Breast epithelium (tissue), 4 donors: Measurements from ENCODE around the gene MGAM2. TPM values are rescaled to one million over a fixed set of nuclear protein-coding genes. Genes with fewer than 3 reads are reported as not detected.

ENCODE experiments used
- DNase-seq, 2 donors: peaks; one replicate each; pipeline ENCODE4 v3.0.0-alpha.2; 2019; ENCODE audit warnings: low spot score in 2 of 2
- H3K27ac ChIP-seq, 2 donors: fragments of 200-600 bp; sonication (generic) in 1 of 2; one replicate each; pipeline ENCODE4 v1.5.1; 2016 to 2019; ENCODE audit warnings: mild to moderate bottlenecking in 1 of 2
- H3K27me3 ChIP-seq, 2 donors: fragments of 200-600 bp; sonication (generic) in 1 of 2; one replicate each; pipeline versions ENCODE4 v1.5.1 to v1.6.0; 2017 to 2019; ENCODE audit warnings: control low read depth in 1 of 2, mild to moderate bottlenecking in 1 of 2
- H3K36me3 ChIP-seq: fragments of 200-600 bp; one replicate; pipeline ENCODE4 v1.5.1; 2019
- H3K4me1 ChIP-seq, 2 donors: fragments of 200-600 bp; sonication (generic); one replicate each; pipeline ENCODE4 v1.5.1; 2016 to 2019; ENCODE audit warnings: control low read depth in 1 of 2
- H3K4me3 ChIP-seq, 3 donors: fragments of 200-600 bp; sonication (generic); 1 replicate in 2 of 3; 2 replicates in 1 of 3; pipeline ENCODE4 v1.5.1; 2016 to 2019; ENCODE audit warnings: mild to moderate bottlenecking in 3 of 3, moderate library complexity in 2 of 3
- H3K9me3 ChIP-seq, 2 donors: fragments of 200-600 bp; sonication (generic) in 1 of 2; one replicate each; pipeline ENCODE4 v1.5.1; 2016 to 2019; ENCODE audit warnings: control low read depth in 1 of 2
- POLR2A ChIP-seq: fragments of 450-650 bp; IDR thresholded peaks from one replicate; pipeline ENCODE4 v1.6.1; 2016; ENCODE audit warnings: antibody characterized with exemption, mild to moderate bottlenecking, moderate library complexity
- POLR2AphosphoS5 ChIP-seq, 3 donors: sonication (generic); formaldehyde crosslinking; IDR thresholded peaks; one replicate each; pipeline ENCODE4 v1.6.1; 2017; ENCODE audit warnings: antibody characterized with exemption in 3 of 3
- intact Hi-C: fragments of 100-400 bp; cut with DNase I; formaldehyde crosslinking; loops from one replicate; pipeline ENCODE4 v1.15.1; 2023; ENCODE audit warnings: low total_unique reads
- total RNA-seq, 3 donors: library from RNA; depleted of rRNA; stranded (reverse); fragments of >200 nt; gene quantifications; one replicate each; pipeline ENCODE4 v1.1.0, GENCODE V29; 2016
- TF ChIP-seq, protein P1 (sequence below), 3 donors: fragments of 450-650 bp; IDR thresholded peaks; one replicate each; pipeline ENCODE4 v1.5.1; 2016 to 2017; ENCODE audit warnings: antibody characterized with exemption in 3 of 3, mild to moderate bottlenecking in 3 of 3, moderate library complexity in 3 of 3

The MGAM2 gene
- total RNA-seq, 3 donors from 2014 or later = under 0.01 to 2.9 (median 2.3) TPM

GRCh38 chr7:142110098-142110497 lies 1.4 kb upstream of the MGAM2 start:
- Histone ChIP-seq H3K36me3 (no peaks in the 10 kb centered on the region), H3K27me3 (no peaks in the 10 kb centered on the region), H3K4me1 (no peaks in the 10 kb centered on the region), H3K4me3 (no peak overlapping the region), H3K9me3 (no peaks in the 10 kb centered on the region), H3K27ac (no peak overlapping the region)
- DNase-seq = no peak
- TF ChIP-seq, protein P1, sequence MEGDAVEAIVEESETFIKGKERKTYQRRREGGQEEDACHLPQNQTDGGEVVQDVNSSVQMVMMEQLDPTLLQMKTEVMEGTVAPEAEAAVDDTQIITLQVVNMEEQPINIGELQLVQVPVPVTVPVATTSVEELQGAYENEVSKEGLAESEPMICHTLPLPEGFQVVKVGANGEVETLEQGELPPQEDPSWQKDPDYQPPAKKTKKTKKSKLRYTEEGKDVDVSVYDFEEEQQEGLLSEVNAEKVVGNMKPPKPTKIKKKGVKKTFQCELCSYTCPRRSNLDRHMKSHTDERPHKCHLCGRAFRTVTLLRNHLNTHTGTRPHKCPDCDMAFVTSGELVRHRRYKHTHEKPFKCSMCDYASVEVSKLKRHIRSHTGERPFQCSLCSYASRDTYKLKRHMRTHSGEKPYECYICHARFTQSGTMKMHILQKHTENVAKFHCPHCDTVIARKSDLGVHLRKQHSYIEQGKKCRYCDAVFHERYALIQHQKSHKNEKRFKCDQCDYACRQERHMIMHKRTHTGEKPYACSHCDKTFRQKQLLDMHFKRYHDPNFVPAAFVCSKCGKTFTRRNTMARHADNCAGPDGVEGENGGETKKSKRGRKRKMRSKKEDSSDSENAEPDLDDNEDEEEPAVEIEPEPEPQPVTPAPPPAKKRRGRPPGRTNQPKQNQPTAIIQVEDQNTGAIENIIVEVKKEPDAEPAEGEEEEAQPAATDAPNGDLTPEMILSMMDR (IDR thresholded peaks at IDR 0.05) = no peak
- no peak for TF ChIP-seq POLR2A
- TF ChIP-seq POLR2AphosphoS5 (IDR thresholded peaks at IDR 0.05) = no peak
- intact Hi-C loops = no loop called here

GRCh38 chr7:142110638-142111037 lies 880 bp upstream of the MGAM2 start:
- Histone ChIP-seq H3K27me3 (no peaks in the 10 kb centered on the region), H3K36me3 (no peaks in the 10 kb centered on the region), H3K9me3 (no peaks in the 10 kb centered on the region), H3K4me1 (no peaks in the 10 kb centered on the region), H3K4me3 (no peak overlapping the region), H3K27ac (no peak overlapping the region)
- DNase-seq = no peak
- intact Hi-C loops = no loop called here
- no peak for TF ChIP-seq POLR2A
- no peak for TF ChIP-seq POLR2AphosphoS5 (IDR thresholded peaks at IDR 0.05)
- TF ChIP-seq, protein P1 (IDR thresholded peaks at IDR 0.05) = no peak

GRCh38 chr7:142112086-142112485 lies 568 bp downstream of the MGAM2 start:
- Histone ChIP-seq H3K27me3 (no peaks in the 10 kb centered on the region), H3K27ac (no peak overlapping the region), H3K4me1 (no peaks in the 10 kb centered on the region), H3K36me3 (no peaks in the 10 kb centered on the region), H3K9me3 (no peaks in the 10 kb centered on the region), H3K4me3 (no peak overlapping the region)
- TF ChIP-seq POLR2AphosphoS5 (IDR thresholded peaks at IDR 0.05) = no peak
- TF ChIP-seq, protein P1 (IDR thresholded peaks at IDR 0.05) = no peak
- TF ChIP-seq POLR2A = no peak
- no peak for DNase-seq
- intact Hi-C loops = no loop called here

GRCh38 chr7:142114207-142114606 lies 2.7 kb downstream of the MGAM2 start:
- H3K4me3 ChIP-seq = no peak overlapping the region
- no peak overlapping the region for H3K27ac ChIP-seq
- DNase-seq = no peak
- no peaks in the 10 kb centered on the region for H3K27me3 ChIP-seq
- TF ChIP-seq POLR2AphosphoS5 (IDR thresholded peaks at IDR 0.05) = no peak
- TF ChIP-seq, protein P1 (IDR thresholded peaks at IDR 0.05) = no peak
- TF ChIP-seq POLR2A = no peak
- H3K36me3 ChIP-seq = no peaks in the 10 kb centered on the region
- intact Hi-C loops = no loop called here
- no peaks in the 10 kb centered on the region for H3K4me1 ChIP-seq
- no peaks in the 10 kb centered on the region for H3K9me3 ChIP-seq

- no peaks in the 10 kb centered on the region for H3K9me3 ChIP-seq
- no peaks in the 10 kb centered on the region for H3K4me1 ChIP-seq
- H3K27ac ChIP-seq = no peak overlapping the region
- H3K4me3 ChIP-seq = no peak overlapping the region
- no peaks in the 10 kb centered on the region for H3K27me3 ChIP-seq
- DNase-seq = no peak
- H3K36me3 ChIP-seq = no peaks in the 10 kb centered on the region
- intact Hi-C loops = no loop called here
- TF ChIP-seq, protein P1 (IDR thresholded peaks at IDR 0.05) = no peak
- TF ChIP-seq POLR2AphosphoS5 (IDR thresholded peaks at IDR 0.05) = no peak
- no peak for TF ChIP-seq POLR2A
Observed at GRCh38 chr7:142120524-142120923, 9.0 kb downstream of the MGAM2 start.
